Measurements from ENCODE around the gene UCN3.
"Not testable (repeated sequence)": the region's sequence is repeated elsewhere in the genome, so short reads cannot be mapped to it uniquely, and the experiment has no call there.

UCN3 gene

GRCh38 chr10:5369362-5370158 lies 4.8 kb downstream of the UCN3 start:
- no peak for DNase-seq (ENCODE audit: low read depth in 2 of 2)

- DNase-seq (ENCODE audit: low read depth in 2 of 2): no peak
Observed at GRCh38 chr10:5370493-5371352, 6.0 kb downstream of the UCN3 start.

GRCh38 chr10:5373307-5373706 lies 8.5 kb downstream of the UCN3 start:
- no peak for DNase-seq (ENCODE audit: low read depth in 2 of 2)

GRCh38 chr10:5373891-5374611 lies 9.3 kb downstream of the UCN3 start:
- no peak for DNase-seq (ENCODE audit: low read depth in 2 of 2)

- no peak for DNase-seq (ENCODE audit: low read depth in 2 of 2)
Observed at GRCh38 chr10:5376450-5376849, 11.7 kb downstream of the UCN3 start.

- not testable (repeated sequence) for DNase-seq (ENCODE audit: low read depth in 2 of 2)
Observed at GRCh38 chr10:5379202-5379601, 14.4 kb downstream of the UCN3 start.

- DNase-seq (ENCODE audit: low read depth in 2 of 2): not testable (repeated sequence)
Observed at GRCh38 chr10:5380395-5380794, 15.6 kb downstream of the UCN3 start.

GRCh38 chr10:5381187-5381586 lies 16.4 kb downstream of the UCN3 start:
- DNase-seq (ENCODE audit: low read depth in 2 of 2): no peak

- DNase-seq (ENCODE audit: low read depth in 2 of 2): no peak
Observed at GRCh38 chr10:5385224-5385623, 20.5 kb downstream of the UCN3 start.

GRCh38 chr10:5387169-5387568 lies 22.4 kb downstream of the UCN3 start:
- no peak for DNase-seq (ENCODE audit: low read depth in 2 of 2)

GRCh38 chr10:5390607-5391205 lies 25.9 kb downstream of the UCN3 start:
- DNase-seq (ENCODE audit: low read depth in 2 of 2): no peak

- no peak for DNase-seq (ENCODE audit: low read depth in 2 of 2)
Observed at GRCh38 chr10:5391790-5392189, 27.0 kb downstream of the UCN3 start.

GRCh38 chr10:5393529-5393928 lies 28.8 kb downstream of the UCN3 start:
- DNase-seq (ENCODE audit: low read depth in 2 of 2): no peak

- DNase-seq (ENCODE audit: low read depth in 2 of 2): no peak
Observed at GRCh38 chr10:5395168-5395567, 30.4 kb downstream of the UCN3 start.

- no peak for DNase-seq (ENCODE audit: low read depth in 2 of 2)
Observed at GRCh38 chr10:5396556-5397300, 32.0 kb downstream of the UCN3 start.

- DNase-seq (ENCODE audit: low read depth in 2 of 2): no peak
Observed at GRCh38 chr10:5399332-5399731, 34.6 kb downstream of the UCN3 start.

GRCh38 chr10:5400468-5401240 lies 35.9 kb downstream of the UCN3 start:
- DNase-seq (ENCODE audit: low read depth in 2 of 2): no peak

GRCh38 chr10:5402798-5403197 lies 38.0 kb downstream of the UCN3 start:
- no peak for DNase-seq (ENCODE audit: low read depth in 2 of 2)

- DNase-seq (ENCODE audit: low read depth in 2 of 2): no peak
Observed at GRCh38 chr10:5404208-5405041, 39.7 kb downstream of the UCN3 start, which contains the start of gene TUBAL3. Gene TUBAL3 (minus strand): TSS chr10:5404828. CDS start chr10:5404792, 36 bp downstream.

Measured in stimulated activated CD8-positive, alpha-beta memory T cell treated with anti-CD3 and anti-CD28 coated beads, Interleukin-2, amount 100 ng/mL, for 48 hours (primary cell).